GM18517 (cell line): Measurements from ENCODE around the gene DPYD.

Experiments used
- ATAC-seq: cut with Tn5 transposase; IDR thresholded peaks from one replicate; pipeline ENCODE4 v1.9.1; 2021; ENCODE audit warnings: mild to moderate bottlenecking, moderate library complexity; ENCODE audit not compliant: unreplicated experiment

Gene DPYD

GRCh38 chr1:97844552-97845089 lies 76.2 kb downstream of the DPYD start:
- ATAC-seq, result no peak

- ATAC-seq, result no peak
Observed at GRCh38 chr1:97841338-97841737, 79.5 kb downstream of the DPYD start.

- no peak for ATAC-seq
Observed at GRCh38 chr1:97837161-97837560, 83.7 kb downstream of the DPYD start.

GRCh38 chr1:97834899-97835298 lies 85.9 kb downstream of the DPYD start:
- ATAC-seq, result no peak

- no peak for ATAC-seq
Observed at GRCh38 chr1:97833881-97834280, 87.0 kb downstream of the DPYD start.

GRCh38 chr1:97832481-97832880 lies 88.4 kb downstream of the DPYD start:
- no peak for ATAC-seq

GRCh38 chr1:97827887-97828286 lies 92.9 kb downstream of the DPYD start:
- no peak for ATAC-seq

GRCh38 chr1:97826820-97827219 lies 94.0 kb downstream of the DPYD start:
- ATAC-seq, result no peak

GRCh38 chr1:97824624-97825023 lies 96.2 kb downstream of the DPYD start:
- no peak for ATAC-seq

GRCh38 chr1:97824200-97824599 lies 96.6 kb downstream of the DPYD start:
- ATAC-seq, result no peak

GRCh38 chr1:97820470-97821188 lies 100.2 kb downstream of the DPYD start:
- ATAC-seq, result peak; percentile 83

- ATAC-seq, result no peak
Observed at GRCh38 chr1:97816927-97817326, 103.9 kb downstream of the DPYD start.

- no peak for ATAC-seq
Observed at GRCh38 chr1:97814804-97815203, 106.0 kb downstream of the DPYD start.

GRCh38 chr1:97814121-97814520 lies 106.7 kb downstream of the DPYD start:
- ATAC-seq, result no peak

- ATAC-seq, result no peak
Observed at GRCh38 chr1:97812076-97812475, 108.8 kb downstream of the DPYD start.

- no peak for ATAC-seq
Observed at GRCh38 chr1:97806996-97807520, 113.8 kb downstream of the DPYD start.

- no peak for ATAC-seq
Observed at GRCh38 chr1:97806326-97806725, 114.5 kb downstream of the DPYD start.

GRCh38 chr1:97805093-97805492 lies 115.7 kb downstream of the DPYD start:
- no peak for ATAC-seq

- ATAC-seq, result no peak
Observed at GRCh38 chr1:97803026-97803425, 117.8 kb downstream of the DPYD start.

GRCh38 chr1:97802011-97802410 lies 118.8 kb downstream of the DPYD start:
- no peak for ATAC-seq

- ATAC-seq, result no peak
Observed at GRCh38 chr1:97797403-97798183, 123.2 kb downstream of the DPYD start.

GRCh38 chr1:97796711-97797110 lies 124.1 kb downstream of the DPYD start:
- no peak for ATAC-seq
